PC-9 (cell line): ENCODE results near the gene CHRDL2.

Experiments
- EZH2 ChIP-seq: fragments of 200-600 bp; sonication (generic); IDR thresholded peaks from 2 replicates; pipeline ENCODE4 v1.8.0; 2017; ENCODE audit warnings: antibody characterized with exemption, low read depth
- TF ChIP-seq, protein P1 (sequence below): fragments of 200-600 bp; sonication (generic); conservative IDR thresholded peaks from 2 replicates; pipeline ENCODE4 v1.6.1; 2017; ENCODE audit warnings: mixed run types, antibody characterized with exemption, mild to moderate bottlenecking, moderate library complexity

DNA sequence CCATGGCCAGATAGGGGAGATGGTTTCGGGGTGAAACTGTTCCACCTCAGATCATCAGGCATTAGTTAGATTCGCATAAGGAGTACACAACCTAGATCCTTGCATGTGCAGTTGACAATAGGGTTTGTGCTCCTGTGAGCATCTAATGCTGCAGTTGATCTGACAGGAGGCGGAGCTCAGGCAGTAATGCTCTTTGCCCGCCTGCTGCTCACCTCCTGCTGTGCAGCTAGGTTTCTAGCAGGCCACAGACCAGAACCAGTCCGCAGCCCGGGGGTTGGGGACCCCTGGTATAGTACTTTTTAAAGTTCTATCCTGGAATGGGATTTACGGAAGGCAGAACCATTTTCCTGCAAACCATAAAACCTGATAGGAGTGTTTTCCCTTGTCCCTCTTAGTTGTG, 84.3 kb downstream of the CHRDL2 start:
- TF ChIP-seq, protein P1, sequence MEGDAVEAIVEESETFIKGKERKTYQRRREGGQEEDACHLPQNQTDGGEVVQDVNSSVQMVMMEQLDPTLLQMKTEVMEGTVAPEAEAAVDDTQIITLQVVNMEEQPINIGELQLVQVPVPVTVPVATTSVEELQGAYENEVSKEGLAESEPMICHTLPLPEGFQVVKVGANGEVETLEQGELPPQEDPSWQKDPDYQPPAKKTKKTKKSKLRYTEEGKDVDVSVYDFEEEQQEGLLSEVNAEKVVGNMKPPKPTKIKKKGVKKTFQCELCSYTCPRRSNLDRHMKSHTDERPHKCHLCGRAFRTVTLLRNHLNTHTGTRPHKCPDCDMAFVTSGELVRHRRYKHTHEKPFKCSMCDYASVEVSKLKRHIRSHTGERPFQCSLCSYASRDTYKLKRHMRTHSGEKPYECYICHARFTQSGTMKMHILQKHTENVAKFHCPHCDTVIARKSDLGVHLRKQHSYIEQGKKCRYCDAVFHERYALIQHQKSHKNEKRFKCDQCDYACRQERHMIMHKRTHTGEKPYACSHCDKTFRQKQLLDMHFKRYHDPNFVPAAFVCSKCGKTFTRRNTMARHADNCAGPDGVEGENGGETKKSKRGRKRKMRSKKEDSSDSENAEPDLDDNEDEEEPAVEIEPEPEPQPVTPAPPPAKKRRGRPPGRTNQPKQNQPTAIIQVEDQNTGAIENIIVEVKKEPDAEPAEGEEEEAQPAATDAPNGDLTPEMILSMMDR = no peak
- TF ChIP-seq EZH2 = no peak
